Bronchial epithelial cell (primary cell): ENCODE results near the gene PGLYRP2. TPM values are rescaled to one million over a fixed set of nuclear protein-coding genes. Genes with fewer than 3 reads are reported as not detected.
A peak's percentile ranks its signal among the peaks of the same experiment; 100 is the strongest.

ENCODE experiments used
- DNase-seq: peaks from one replicate; pipeline ENCODE4 v3.0.0-alpha.2; 2010; ENCODE audit warnings: low read depth
- FAIRE-seq: peaks from 2 replicates; lab custom pipeline; 2011; peaks lifted over from hg19 to GRCh38; lab: Jason Lieb, UNC
- H3K27me3 ChIP-seq: 2 replicates; pipeline ENCODE4 v1.5.1; 2011; ENCODE audit warnings: low read length; ENCODE audit not compliant: control insufficient read depth, insufficient read depth
- H3K36me3 ChIP-seq: 2 replicates; pipeline ENCODE4 v1.5.1; 2011; ENCODE audit warnings: low read length; ENCODE audit not compliant: control insufficient read depth, insufficient read depth
- H3K4me3 ChIP-seq: 2 replicates; pipeline ENCODE4 v1.5.1; 2011; ENCODE audit warnings: mild to moderate bottlenecking, low read depth, low read length, control low read depth
- total RNA-seq: library from RNA; depleted of rRNA; stranded (reverse); fragments of >200 nt; gene quantifications from 2 replicates; pipeline ENCODE4 v1.2.1, GENCODE V29; 2014
- TF ChIP-seq, protein P1 (sequence below): IDR thresholded peaks from 2 replicates; pipeline ENCODE4 v1.5.1; 2011; ENCODE audit warnings: mild to moderate bottlenecking, moderate library complexity, low read length, control low read depth, inconsistent platforms; ENCODE audit not compliant: insufficient read depth, severe bottlenecking

PGLYRP2 gene, protein sequence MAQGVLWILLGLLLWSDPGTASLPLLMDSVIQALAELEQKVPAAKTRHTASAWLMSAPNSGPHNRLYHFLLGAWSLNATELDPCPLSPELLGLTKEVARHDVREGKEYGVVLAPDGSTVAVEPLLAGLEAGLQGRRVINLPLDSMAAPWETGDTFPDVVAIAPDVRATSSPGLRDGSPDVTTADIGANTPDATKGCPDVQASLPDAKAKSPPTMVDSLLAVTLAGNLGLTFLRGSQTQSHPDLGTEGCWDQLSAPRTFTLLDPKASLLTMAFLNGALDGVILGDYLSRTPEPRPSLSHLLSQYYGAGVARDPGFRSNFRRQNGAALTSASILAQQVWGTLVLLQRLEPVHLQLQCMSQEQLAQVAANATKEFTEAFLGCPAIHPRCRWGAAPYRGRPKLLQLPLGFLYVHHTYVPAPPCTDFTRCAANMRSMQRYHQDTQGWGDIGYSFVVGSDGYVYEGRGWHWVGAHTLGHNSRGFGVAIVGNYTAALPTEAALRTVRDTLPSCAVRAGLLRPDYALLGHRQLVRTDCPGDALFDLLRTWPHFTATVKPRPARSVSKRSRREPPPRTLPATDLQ
- not detected in 2 replicates for total RNA-seq

- FAIRE-seq (peak; percentile 52), DNase-seq (peak; percentile 36)
- Histone ChIP-seq H3K36me3 (no peaks in the 10 kb centered on the region), H3K4me3 (no peak within 1 kb of the TSS), H3K27me3 (no peaks in the 10 kb centered on the region)
- TF ChIP-seq, protein P1, sequence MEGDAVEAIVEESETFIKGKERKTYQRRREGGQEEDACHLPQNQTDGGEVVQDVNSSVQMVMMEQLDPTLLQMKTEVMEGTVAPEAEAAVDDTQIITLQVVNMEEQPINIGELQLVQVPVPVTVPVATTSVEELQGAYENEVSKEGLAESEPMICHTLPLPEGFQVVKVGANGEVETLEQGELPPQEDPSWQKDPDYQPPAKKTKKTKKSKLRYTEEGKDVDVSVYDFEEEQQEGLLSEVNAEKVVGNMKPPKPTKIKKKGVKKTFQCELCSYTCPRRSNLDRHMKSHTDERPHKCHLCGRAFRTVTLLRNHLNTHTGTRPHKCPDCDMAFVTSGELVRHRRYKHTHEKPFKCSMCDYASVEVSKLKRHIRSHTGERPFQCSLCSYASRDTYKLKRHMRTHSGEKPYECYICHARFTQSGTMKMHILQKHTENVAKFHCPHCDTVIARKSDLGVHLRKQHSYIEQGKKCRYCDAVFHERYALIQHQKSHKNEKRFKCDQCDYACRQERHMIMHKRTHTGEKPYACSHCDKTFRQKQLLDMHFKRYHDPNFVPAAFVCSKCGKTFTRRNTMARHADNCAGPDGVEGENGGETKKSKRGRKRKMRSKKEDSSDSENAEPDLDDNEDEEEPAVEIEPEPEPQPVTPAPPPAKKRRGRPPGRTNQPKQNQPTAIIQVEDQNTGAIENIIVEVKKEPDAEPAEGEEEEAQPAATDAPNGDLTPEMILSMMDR, result peak; percentile 47
These were observed at the start of gene PGLYRP2 for GRCh38 chr19:15479391-15480345. TSS of gene PGLYRP2 (minus strand) at chr19:15479501. CDS start at chr19:15479371, 130 bp downstream.

DNA sequence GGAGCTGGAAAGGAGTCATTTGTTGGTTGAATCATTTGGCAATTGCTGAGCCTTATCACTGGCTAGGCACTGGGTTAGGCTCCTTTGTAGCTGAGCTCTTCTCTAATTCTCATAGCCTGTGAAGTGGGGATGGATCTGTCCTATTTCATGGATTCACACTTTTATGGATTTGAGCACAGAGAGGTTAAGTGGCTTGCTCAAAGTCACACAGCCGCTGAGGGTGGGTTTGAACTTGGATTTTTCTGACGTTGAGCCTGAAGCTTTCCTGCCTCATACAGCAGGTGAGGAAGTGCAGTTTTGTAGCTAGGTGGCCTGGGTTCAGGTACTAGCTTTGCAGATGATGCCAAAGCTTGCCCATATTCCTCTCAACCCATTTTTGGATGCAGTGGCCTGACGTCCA lies 48.4 kb upstream of the PGLYRP2 start:
- no peak for FAIRE-seq
- Histone ChIP-seq H3K4me3 (no peak overlapping the region), H3K36me3 (no peaks in the 10 kb centered on the region), H3K27me3 (no peaks in the 10 kb centered on the region)
- TF ChIP-seq, protein P1, result no peak
- DNase-seq, result no peak

DNA sequence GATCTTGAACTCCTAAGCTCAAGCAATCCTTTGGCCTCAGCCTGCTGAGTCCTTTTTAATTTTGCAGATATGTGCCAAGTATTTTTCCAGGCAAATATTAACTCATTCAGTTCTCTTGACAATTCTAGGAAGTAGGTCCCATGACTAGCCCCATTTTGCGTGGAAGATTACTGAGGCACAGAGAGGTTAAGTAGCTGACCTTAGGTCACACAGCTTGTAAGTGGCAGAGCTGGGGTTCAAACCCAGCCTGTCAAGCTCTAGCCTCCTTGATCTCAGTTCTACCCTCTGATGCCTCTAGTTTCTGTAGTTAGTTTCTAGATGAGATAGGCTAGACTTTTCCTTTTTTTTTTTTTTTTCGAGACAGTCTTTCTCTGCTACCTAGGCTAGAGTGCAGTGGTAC lies 47.1 kb upstream of the PGLYRP2 start:
- no peak for DNase-seq
- H3K27me3 ChIP-seq, result no peaks in the 10 kb centered on the region
- FAIRE-seq, result no peak
- H3K4me3 ChIP-seq, result no peak overlapping the region
- TF ChIP-seq, protein P1, result no peak
- no peaks in the 10 kb centered on the region for H3K36me3 ChIP-seq

- Histone ChIP-seq H3K36me3 (no peaks in the 10 kb centered on the region), H3K27me3 (no peaks in the 10 kb centered on the region), H3K4me3 (no peak overlapping the region)
- FAIRE-seq, result no peak
- TF ChIP-seq, protein P1, result no peak
- DNase-seq, result no peak
These were observed 46.0 kb upstream of the PGLYRP2 start for GRCh38 chr19:15525291-15525690.

DNA sequence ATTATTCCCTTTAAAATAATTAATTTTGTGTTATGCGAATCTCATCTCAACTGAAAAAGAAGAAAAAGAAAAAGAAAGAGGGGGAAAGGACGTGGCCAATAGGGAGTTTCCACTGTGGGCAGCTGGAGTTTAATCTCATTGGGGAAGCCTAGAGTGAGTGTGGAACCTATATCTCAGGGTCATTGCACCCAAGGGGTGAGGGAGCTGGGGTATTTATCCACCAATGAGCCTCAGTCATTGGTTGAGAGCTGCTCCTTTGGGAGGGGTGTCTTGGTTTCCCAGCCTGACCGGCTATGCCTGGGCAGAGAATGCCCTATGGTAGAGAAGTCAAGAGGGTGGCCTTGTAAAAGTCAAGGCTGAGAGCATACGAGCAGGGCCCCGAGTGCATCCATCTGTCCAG lies 45.5 kb upstream of the PGLYRP2 start:
- TF ChIP-seq, protein P1, result no peak
- no peak for DNase-seq
- no peaks in the 10 kb centered on the region for H3K36me3 ChIP-seq
- H3K27me3 ChIP-seq, result no peaks in the 10 kb centered on the region
- no peak overlapping the region for H3K4me3 ChIP-seq
- no peak for FAIRE-seq
